Left lung (tissue), 10 donors: ENCODE measurements around the gene NEO1. TPM values are rescaled to one million over a fixed set of nuclear protein-coding genes. Genes with fewer than 3 reads are reported as not detected.

Source experiments
- ATAC-seq: fragments of 200-7000 bp; cut with Tn5 transposase; one replicate; pipeline ENCODE4 v1.9.1; 2020; ENCODE audit warnings: moderate library complexity
- DNase-seq, 4 donors: peaks; one replicate each; pipeline ENCODE4 v3.0.0-alpha.2; 2013 to 2020
- H3K27ac ChIP-seq, 2 donors: fragments of 200-600 bp; sonication (generic) in 1 of 2; one replicate each; pipeline versions ENCODE4 v1.5.0 to v1.8.0; 2020 to 2021
- H3K27me3 ChIP-seq, 2 donors: fragments of 200-600 bp; sonication (generic) in 1 of 2; one replicate each; pipeline versions ENCODE4 v1.5.0 to v1.8.0; 2020 to 2021
- H3K36me3 ChIP-seq, 2 donors: fragments of 200-600 bp; sonication (generic) in 1 of 2; one replicate each; pipeline versions ENCODE4 v1.5.0 to v1.8.0; 2020 to 2021
- H3K4me1 ChIP-seq, 2 donors: fragments of 200-600 bp; one replicate each; pipeline ENCODE4 v1.8.0; 2021
- H3K4me3 ChIP-seq, 2 donors: fragments of 200-600 bp; sonication (generic) in 1 of 2; one replicate each; pipeline versions ENCODE4 v1.5.0 to v1.8.0; 2020 to 2021; ENCODE audit warnings: mild to moderate bottlenecking in 1 of 2
- H3K9me3 ChIP-seq, 2 donors: fragments of 200-600 bp; sonication (generic) in 1 of 2; one replicate each; pipeline versions ENCODE4 v1.5.0 to v1.8.0; 2020 to 2021
- intact Hi-C, 2 donors: fragments of 100-400 bp; cut with DNase I; formaldehyde crosslinking; loops; one replicate each; pipeline versions ENCODE4 v1.11.2 to v1.14.2; 2022
- polyA plus RNA-seq, 6 donors: library from polyadenylated mRNA; unstranded; fragments of 120-200 nt; gene quantifications; one replicate each; pipeline ENCODE4 v1.2.1, GENCODE V29; 2013; ENCODE audit not compliant: insufficient read length in 6 of 6
- total RNA-seq, 2 donors: library from RNA; stranded (reverse); fragmentation: NEBNext Ultra II Directional; extraction: Animal tissue kit (Norgen Biotek cat#: 25700); gene quantifications; one replicate each; pipeline ENCODE4 v1.2.1, GENCODE V29; 2021
- TF ChIP-seq, protein P1 (sequence below), 2 donors: fragments of 200-600 bp; sonication (generic) in 1 of 2; IDR thresholded peaks; one replicate each; pipeline versions ENCODE4 v1.5.0 to v1.8.0; 2021; ENCODE audit warnings: antibody characterized with exemption in 2 of 2
- donor health status: DM: no; HTN: yes; CAD: no.
- donor health status: DM: no; HTN: no; CAD: no.

Gene NEO1
- total and polyA plus RNA-seq, 8 donors: 30.1 to 155 (median 110) TPM

DNA sequence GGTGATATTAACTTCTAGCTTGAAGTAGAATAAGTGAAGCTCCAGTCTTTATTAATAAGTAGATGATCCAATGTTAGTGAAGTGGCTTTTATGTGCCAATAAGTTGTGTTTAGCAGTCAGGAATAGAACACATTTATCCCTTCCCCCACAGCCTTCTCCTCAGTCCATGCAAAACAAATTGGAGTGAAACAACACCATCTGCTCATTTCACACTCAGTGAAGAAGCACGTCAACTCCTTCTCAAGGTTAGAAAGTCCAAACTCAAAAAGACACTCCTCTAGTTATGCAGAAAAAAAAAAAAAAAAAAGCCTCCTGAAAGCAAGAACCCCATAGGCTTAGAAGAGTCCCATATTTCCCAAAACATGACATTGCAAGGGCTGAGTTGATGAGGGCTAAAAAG, 18.0 kb upstream of the NEO1 start:
- ATAC-seq: no peak
- TF ChIP-seq, protein P1, sequence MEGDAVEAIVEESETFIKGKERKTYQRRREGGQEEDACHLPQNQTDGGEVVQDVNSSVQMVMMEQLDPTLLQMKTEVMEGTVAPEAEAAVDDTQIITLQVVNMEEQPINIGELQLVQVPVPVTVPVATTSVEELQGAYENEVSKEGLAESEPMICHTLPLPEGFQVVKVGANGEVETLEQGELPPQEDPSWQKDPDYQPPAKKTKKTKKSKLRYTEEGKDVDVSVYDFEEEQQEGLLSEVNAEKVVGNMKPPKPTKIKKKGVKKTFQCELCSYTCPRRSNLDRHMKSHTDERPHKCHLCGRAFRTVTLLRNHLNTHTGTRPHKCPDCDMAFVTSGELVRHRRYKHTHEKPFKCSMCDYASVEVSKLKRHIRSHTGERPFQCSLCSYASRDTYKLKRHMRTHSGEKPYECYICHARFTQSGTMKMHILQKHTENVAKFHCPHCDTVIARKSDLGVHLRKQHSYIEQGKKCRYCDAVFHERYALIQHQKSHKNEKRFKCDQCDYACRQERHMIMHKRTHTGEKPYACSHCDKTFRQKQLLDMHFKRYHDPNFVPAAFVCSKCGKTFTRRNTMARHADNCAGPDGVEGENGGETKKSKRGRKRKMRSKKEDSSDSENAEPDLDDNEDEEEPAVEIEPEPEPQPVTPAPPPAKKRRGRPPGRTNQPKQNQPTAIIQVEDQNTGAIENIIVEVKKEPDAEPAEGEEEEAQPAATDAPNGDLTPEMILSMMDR (IDR thresholded peaks at IDR 0.05): no peak
- H3K9me3 ChIP-seq: no peaks in the 10 kb centered on the region

DNA sequence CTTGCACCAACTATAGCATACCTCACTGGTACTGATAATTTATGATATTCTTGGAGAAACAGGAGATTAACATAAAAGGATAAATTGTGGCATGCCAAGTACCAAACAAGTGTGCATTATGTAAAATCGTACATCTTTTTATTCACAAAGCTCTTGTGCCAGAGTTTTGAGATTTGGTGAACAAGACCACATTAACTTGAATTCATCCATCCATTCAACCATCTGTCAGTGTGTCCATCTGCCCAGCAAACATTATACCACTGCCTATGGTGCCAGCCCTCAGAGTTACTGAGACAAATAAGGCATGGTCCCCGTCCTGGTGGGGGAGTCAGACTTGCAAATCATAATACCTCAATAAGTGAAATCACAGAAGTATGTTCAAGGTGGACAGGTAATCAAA, 17.0 kb upstream of the NEO1 start:
- peaks cover 0 to 18% of the 10 kb centered on the region in 2 donors for H3K27me3 ChIP-seq
- H3K4me3 ChIP-seq: no peak overlapping the region
- intact Hi-C loops: no loop called here
- no peaks in the 10 kb centered on the region for H3K36me3 ChIP-seq
- DNase-seq: no peak
- ATAC-seq: no peak
- H3K27ac ChIP-seq: no peak overlapping the region
- no peaks in the 10 kb centered on the region for H3K4me1 ChIP-seq
- H3K9me3 ChIP-seq: no peaks in the 10 kb centered on the region
- TF ChIP-seq, protein P1 (IDR thresholded peaks at IDR 0.05): no peak

More for the DNA sequence above, 18.0 kb upstream of the NEO1 start:
- Histone ChIP-seq H3K4me1 (no peaks in the 10 kb centered on the region), H3K27me3 (peaks cover 0 to 19% of the 10 kb centered on the region in 2 donors), H3K36me3 (no peaks in the 10 kb centered on the region), H3K4me3 (no peak overlapping the region), H3K27ac (no peak overlapping the region)
- no peak for DNase-seq
- intact Hi-C loops: no loop called here

DNA sequence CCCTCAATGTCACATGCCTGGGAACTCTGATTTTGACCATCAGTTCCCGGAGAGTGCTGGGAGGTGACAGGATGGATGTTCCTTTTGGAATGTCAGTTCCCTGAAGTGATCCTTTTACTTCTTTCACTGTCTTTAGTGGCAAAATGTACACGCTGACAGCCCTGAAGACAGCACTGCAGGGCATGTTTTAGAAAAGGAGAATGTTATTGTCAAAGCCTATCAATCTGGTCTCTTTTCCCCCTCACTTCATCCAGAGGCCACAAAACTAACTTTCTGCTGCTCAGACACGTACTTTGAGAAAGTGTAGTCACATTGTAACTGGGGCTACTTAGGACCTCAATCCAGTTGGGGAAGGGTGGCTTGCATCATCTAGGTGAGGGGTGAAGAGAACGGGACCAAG, 14.0 kb upstream of the NEO1 start:
- Histone ChIP-seq H3K9me3 (no peaks in the 10 kb centered on the region), H3K4me3 (no peak overlapping the region), H3K27me3 (peaks cover 0 to 12% of the 10 kb centered on the region in 2 donors), H3K4me1 (no peaks in the 10 kb centered on the region), H3K36me3 (no peaks in the 10 kb centered on the region), H3K27ac (no peak overlapping the region)
- ATAC-seq (no peak), DNase-seq (no peak)
- TF ChIP-seq, protein P1 (IDR thresholded peaks at IDR 0.05): no peak
- intact Hi-C loops: no loop called here

DNA sequence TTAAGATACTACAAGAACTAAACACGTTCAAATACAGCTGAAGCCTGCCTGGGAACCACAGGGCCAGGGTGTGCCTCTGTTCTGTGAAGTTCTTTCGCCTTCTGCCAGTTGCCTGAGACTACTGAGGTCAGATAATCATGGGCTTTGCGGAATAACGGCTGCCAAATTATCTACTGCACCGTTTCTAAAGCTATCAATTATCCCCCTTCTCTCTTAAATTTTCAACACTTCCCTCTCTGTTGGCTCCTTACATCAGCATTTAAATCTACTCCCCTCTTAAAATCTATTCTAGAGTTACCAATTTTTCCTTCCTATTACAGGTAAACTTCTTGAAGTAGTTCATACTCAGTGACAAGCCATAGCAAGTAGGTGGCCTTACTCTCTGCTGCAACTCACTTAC, 6.2 kb upstream of the NEO1 start:
- no peak overlapping the region for H3K27ac ChIP-seq
- ATAC-seq (no peak), DNase-seq (no peak)

DNA sequence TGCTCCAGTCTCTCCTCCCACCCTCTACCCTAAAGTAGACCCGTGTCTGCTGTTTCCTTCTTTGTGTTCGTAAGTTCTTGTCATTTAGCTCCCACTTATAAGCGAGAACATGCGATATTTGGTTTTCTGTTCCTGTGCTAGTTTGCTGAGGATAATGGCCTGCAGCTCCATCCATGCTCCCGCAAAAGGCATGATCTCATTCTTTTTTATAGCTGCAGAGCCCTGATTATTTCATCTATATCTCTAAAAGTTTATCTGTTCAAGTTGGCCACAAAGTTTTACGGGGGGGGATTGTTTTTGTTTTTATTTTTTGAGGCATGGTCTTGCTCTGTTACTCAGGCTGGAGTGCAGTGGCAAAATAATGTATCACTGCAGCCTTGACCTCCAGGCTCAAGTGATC, 4.4 kb upstream of the NEO1 start:
- ATAC-seq: no peak

More for the DNA sequence above, 6.2 kb upstream of the NEO1 start:
- TF ChIP-seq, protein P1 (IDR thresholded peaks at IDR 0.05): no peak
- intact Hi-C loops: no loop called here
- H3K9me3 ChIP-seq: no peaks in the 10 kb centered on the region
- H3K27me3 ChIP-seq: peaks cover 0 to 34% of the 10 kb centered on the region in 2 donors
- H3K36me3 ChIP-seq: no peaks in the 10 kb centered on the region
- H3K4me3 ChIP-seq: no peak overlapping the region
- H3K4me1 ChIP-seq: peaks cover 0 to 2% of the 10 kb centered on the region in 2 donors

More for the DNA sequence above, 4.4 kb upstream of the NEO1 start:
- H3K36me3 ChIP-seq: no peaks in the 10 kb centered on the region
- no peaks in the 10 kb centered on the region for H3K9me3 ChIP-seq
- TF ChIP-seq, protein P1 (IDR thresholded peaks at IDR 0.05): no peak
- H3K4me3 ChIP-seq: no peak overlapping the region
- DNase-seq: no peak
- peaks cover 0 to 9% of the 10 kb centered on the region in 2 donors for H3K4me1 ChIP-seq
- intact Hi-C loops: no loop called here
- no peak overlapping the region for H3K27ac ChIP-seq
- H3K27me3 ChIP-seq: peaks cover 0 to 51% of the 10 kb centered on the region in 2 donors
